ELF-1 (cell line): Measurements from ENCODE around the gene SPATA13.
"Not testable (repeated sequence)": the region's sequence is repeated elsewhere in the genome, so short reads cannot be mapped to it uniquely, and the experiment has no call there.

Experiments used
- DNase-seq: peaks from one replicate; pipeline ENCODE4 v3.0.0-alpha.2; 2016; ENCODE audit warnings: low read depth, low spot score

Gene SPATA13

GRCh38 chr13:24313439-24313838 lies 152.9 kb downstream of the SPATA13 start:
- no peak for DNase-seq

GRCh38 chr13:24317835-24318234 lies 157.3 kb downstream of the SPATA13 start:
- not testable (repeated sequence) for DNase-seq

GRCh38 chr13:24318878-24319277 lies 158.4 kb downstream of the SPATA13 start:
- DNase-seq = not testable (repeated sequence)

- DNase-seq = not testable (repeated sequence)
Observed at GRCh38 chr13:24319641-24320040, 159.1 kb downstream of the SPATA13 start.

- DNase-seq = not testable (repeated sequence)
Observed at GRCh38 chr13:24321416-24321815, 160.9 kb downstream of the SPATA13 start.

- DNase-seq = peak; percentile 13
Observed at GRCh38 chr13:24322470-24322869, 161.9 kb downstream of the SPATA13 start.

GRCh38 chr13:24323036-24323738 lies 162.7 kb downstream of the SPATA13 start:
- DNase-seq = no peak

GRCh38 chr13:24323739-24324075 lies 163.2 kb downstream of the SPATA13 start:
- DNase-seq = no peak

- not testable (repeated sequence) for DNase-seq
Observed at GRCh38 chr13:24327598-24327997, 167.1 kb downstream of the SPATA13 start.

GRCh38 chr13:24328145-24328544 lies 167.6 kb downstream of the SPATA13 start:
- DNase-seq = peak; percentile 20

GRCh38 chr13:24338721-24339120 lies 178.2 kb downstream of the SPATA13 start:
- no peak for DNase-seq

- DNase-seq = no peak
Observed at GRCh38 chr13:24339937-24340607, 179.6 kb downstream of the SPATA13 start.

- no peak for DNase-seq
Observed at GRCh38 chr13:24340608-24340955, 180.1 kb downstream of the SPATA13 start.

- DNase-seq = no peak
Observed at GRCh38 chr13:24341439-24341838, 180.9 kb downstream of the SPATA13 start.

GRCh38 chr13:24348385-24348784 lies 187.9 kb downstream of the SPATA13 start:
- DNase-seq = no peak

GRCh38 chr13:24348797-24349515 lies 188.4 kb downstream of the SPATA13 start:
- DNase-seq = no peak

GRCh38 chr13:24349778-24350664 lies 189.5 kb downstream of the SPATA13 start:
- not testable (repeated sequence) for DNase-seq

GRCh38 chr13:24351423-24351822 lies 190.9 kb downstream of the SPATA13 start:
- no peak for DNase-seq

GRCh38 chr13:24353736-24354135 lies 193.2 kb downstream of the SPATA13 start:
- DNase-seq = no peak

- no peak for DNase-seq
Observed at GRCh38 chr13:24355103-24355502, 194.6 kb downstream of the SPATA13 start.

GRCh38 chr13:24356270-24356669 lies 195.8 kb downstream of the SPATA13 start:
- DNase-seq = no peak
